Bronchial epithelial cell (primary cell): ENCODE measurements around the gene UBAP2. TPM values are rescaled to one million over a fixed set of nuclear protein-coding genes. Genes with fewer than 3 reads are reported as not detected.
A peak's percentile ranks its signal among the peaks of the same experiment; 100 is the strongest.
"Not testable (repeated sequence)": the region's sequence is repeated elsewhere in the genome, so short reads cannot be mapped to it uniquely, and the experiment has no call there.

Experiments used
- DNase-seq: peaks from one replicate; pipeline ENCODE4 v3.0.0-alpha.2; 2010; ENCODE audit warnings: low read depth
- FAIRE-seq: peaks from 2 replicates; lab custom pipeline; 2011; peaks lifted over from hg19 to GRCh38; lab: Jason Lieb, UNC
- H3K27me3 ChIP-seq: 2 replicates; pipeline ENCODE4 v1.5.1; 2011; ENCODE audit warnings: low read length; ENCODE audit not compliant: control insufficient read depth, insufficient read depth
- H3K36me3 ChIP-seq: 2 replicates; pipeline ENCODE4 v1.5.1; 2011; ENCODE audit warnings: low read length; ENCODE audit not compliant: control insufficient read depth, insufficient read depth
- H3K4me3 ChIP-seq: 2 replicates; pipeline ENCODE4 v1.5.1; 2011; ENCODE audit warnings: mild to moderate bottlenecking, low read depth, low read length, control low read depth
- total RNA-seq: library from RNA; depleted of rRNA; stranded (reverse); fragments of >200 nt; gene quantifications from 2 replicates; pipeline ENCODE4 v1.2.1, GENCODE V29; 2014
- TF ChIP-seq, protein P1 (sequence below): IDR thresholded peaks from 2 replicates; pipeline ENCODE4 v1.5.1; 2011; ENCODE audit warnings: mild to moderate bottlenecking, moderate library complexity, low read length, control low read depth, inconsistent platforms; ENCODE audit not compliant: insufficient read depth, severe bottlenecking

The UBAP2 gene
- total RNA-seq, 1 donor from 2014 or later = 14.7 TPM

DNA sequence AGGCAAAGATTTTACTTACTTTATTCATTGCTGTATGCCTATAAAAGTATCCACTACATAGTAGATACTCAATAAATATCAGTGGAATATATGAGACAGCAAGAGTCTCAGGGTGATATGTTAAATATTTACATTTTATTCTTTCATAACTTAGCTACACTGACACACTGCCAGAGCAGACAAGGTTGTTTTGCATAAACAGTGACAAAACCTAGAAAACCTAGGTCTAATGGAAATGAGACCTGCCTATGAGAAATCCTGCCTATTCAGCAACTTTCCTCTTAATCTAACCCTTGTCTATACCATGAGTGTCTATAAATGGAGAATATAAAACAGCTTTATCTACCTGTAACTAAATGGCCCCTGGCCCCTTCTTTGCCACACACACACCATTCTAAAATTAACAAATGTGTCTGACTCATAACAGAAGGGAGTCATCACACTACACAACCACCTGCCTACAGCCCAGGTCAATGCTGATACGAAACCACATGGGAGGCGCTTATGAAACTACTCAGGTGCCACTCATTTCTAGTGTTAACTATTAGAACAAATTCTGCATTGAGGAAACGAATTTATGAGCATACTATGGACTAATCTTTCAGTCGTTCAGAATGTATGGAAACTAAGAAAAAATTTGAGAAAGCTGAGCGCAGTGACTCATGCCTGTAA lies 60.3 kb downstream of the UBAP2 start:
- Histone ChIP-seq H3K27me3 (no peaks in the 10 kb centered on the region), H3K4me3 (no peak overlapping the region), H3K36me3 (peaks cover 5% of the 10 kb centered on the region)
- TF ChIP-seq, protein P1, sequence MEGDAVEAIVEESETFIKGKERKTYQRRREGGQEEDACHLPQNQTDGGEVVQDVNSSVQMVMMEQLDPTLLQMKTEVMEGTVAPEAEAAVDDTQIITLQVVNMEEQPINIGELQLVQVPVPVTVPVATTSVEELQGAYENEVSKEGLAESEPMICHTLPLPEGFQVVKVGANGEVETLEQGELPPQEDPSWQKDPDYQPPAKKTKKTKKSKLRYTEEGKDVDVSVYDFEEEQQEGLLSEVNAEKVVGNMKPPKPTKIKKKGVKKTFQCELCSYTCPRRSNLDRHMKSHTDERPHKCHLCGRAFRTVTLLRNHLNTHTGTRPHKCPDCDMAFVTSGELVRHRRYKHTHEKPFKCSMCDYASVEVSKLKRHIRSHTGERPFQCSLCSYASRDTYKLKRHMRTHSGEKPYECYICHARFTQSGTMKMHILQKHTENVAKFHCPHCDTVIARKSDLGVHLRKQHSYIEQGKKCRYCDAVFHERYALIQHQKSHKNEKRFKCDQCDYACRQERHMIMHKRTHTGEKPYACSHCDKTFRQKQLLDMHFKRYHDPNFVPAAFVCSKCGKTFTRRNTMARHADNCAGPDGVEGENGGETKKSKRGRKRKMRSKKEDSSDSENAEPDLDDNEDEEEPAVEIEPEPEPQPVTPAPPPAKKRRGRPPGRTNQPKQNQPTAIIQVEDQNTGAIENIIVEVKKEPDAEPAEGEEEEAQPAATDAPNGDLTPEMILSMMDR = no peak
- DNase-seq = peak; percentile 70
- FAIRE-seq = no peak

DNA sequence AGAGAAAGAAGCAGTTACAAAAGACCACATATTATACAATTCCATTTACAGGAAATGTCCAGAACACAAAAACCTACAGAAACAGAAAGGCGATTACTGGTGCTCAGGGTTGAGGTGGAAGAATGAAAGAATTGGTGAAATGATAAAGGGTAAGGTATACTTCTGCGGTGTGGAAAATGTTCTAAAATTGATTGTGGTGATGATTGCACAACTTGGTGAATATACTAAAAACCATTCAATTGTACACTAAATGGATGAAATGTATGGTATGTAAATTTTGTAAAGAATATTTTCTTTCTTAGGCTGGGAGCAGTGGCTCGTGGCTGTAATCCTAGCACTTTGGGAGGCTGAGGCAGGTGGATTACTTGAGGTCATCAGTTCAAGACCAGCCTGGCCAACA lies 72.3 kb downstream of the UBAP2 start:
- peaks cover 12% of the 10 kb centered on the region for H3K36me3 ChIP-seq
- H3K27me3 ChIP-seq = no peaks in the 10 kb centered on the region

DNA sequence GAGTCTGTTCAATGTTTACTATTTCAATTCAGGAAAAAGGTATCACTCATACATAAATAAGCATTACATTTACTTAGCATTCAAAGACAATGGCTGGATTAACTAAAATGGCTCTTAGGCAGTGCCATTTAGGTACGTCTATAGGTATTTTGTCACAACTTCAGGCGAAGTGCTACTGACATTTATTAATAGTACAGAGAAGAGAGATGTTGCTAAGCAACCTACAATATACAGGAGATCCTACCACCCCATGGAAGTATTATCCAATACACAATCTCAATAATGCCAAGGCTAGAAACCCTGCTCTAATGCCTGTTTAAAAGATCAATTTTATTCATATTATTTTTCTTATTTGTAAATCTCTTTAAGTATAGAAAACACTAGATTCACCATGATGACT lies 76.0 kb downstream of the UBAP2 start:
- no peak for DNase-seq
- TF ChIP-seq, protein P1 = no peak
- H3K4me3 ChIP-seq = no peak overlapping the region
- no peaks in the 10 kb centered on the region for H3K27me3 ChIP-seq
- H3K36me3 ChIP-seq = peaks cover 11% of the 10 kb centered on the region
- no peak for FAIRE-seq

More for the DNA sequence above, 72.3 kb downstream of the UBAP2 start:
- H3K4me3 ChIP-seq = no peak overlapping the region
- DNase-seq (no peak), FAIRE-seq (no peak)
- TF ChIP-seq, protein P1 = no peak

DNA sequence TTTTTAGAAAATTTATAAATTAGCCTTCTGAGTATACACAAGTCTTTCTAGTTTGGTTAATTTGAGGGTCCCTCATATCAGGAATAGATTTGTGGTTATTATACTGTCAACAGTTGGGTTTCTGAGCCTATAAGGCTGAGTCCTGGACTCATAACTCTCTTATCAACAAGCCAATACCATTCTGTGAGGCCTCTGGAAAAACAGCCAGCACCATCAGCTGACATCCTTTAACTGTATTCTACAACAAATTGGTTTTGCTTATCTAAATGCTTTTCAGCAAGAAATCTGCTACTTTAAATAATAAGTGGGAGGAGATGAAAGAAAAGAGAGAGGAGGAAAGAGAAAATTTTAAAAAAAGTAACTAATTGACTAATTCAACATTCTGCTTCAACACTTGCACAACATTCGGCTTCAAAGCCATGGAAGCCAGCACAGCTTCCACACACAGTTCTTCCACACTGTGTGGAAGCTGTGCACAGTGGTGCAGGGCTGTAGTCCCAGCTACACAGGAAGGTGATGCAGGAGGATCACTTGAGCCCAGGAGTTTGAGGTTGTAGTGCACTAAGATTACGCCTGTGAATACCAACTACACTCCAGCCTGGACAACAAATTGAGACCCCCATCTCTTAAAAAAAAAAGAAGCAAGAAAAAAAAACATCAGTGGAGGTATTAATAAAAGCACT lies 84.5 kb downstream of the UBAP2 start:
- H3K27me3 ChIP-seq = no peaks in the 10 kb centered on the region
- DNase-seq (no peak), FAIRE-seq (no peak)
- peaks cover 5% of the 10 kb centered on the region for H3K36me3 ChIP-seq
- no peak overlapping the region for H3K4me3 ChIP-seq
- TF ChIP-seq, protein P1 = no peak

DNA sequence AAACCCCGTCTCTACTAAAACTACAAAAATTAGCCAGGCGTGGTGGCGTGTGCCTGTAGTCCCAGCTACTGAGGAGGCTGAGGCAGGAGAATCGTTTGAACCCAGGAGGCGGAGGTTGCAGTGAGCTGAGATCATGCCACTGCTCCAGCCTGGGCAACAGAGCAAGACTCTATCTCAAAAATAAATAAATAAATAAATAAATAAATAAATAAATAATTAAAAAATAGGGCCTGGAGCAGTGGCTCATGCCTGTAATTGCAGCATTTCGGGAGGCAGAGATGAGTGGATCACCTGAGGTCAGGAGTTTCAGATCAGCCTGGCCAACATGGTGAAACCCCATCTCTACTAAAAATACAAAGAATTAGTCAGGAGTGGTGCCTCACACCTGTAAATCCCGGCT lies 86.2 kb downstream of the UBAP2 start:
- not testable (repeated sequence) for H3K4me3 ChIP-seq, DNase-seq, FAIRE-seq, H3K27me3 ChIP-seq, H3K36me3 ChIP-seq

DNA sequence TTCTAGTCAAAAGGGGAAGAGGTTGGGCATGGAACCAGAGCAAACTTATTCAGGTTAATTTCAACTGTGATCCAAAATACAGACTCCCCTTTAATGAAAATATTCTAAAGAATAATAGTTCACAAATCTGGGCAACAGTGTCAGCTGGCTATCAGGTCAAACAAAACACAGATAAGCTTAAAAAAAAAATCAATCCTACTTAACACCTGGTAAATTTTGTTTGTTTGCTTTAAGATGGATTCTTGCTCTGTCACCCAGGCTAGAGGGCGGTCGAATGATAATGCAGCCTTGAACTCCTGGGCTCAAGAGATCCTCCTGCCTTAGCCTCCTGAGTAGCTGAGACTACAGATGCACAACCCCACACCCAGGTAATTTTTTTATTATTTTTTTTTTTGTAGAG lies 89.0 kb downstream of the UBAP2 start:
- no peaks in the 10 kb centered on the region for H3K27me3 ChIP-seq
- FAIRE-seq = no peak
- no peak for DNase-seq
- H3K4me3 ChIP-seq = no peak overlapping the region
- TF ChIP-seq, protein P1 = no peak
- H3K36me3 ChIP-seq = peaks cover 8% of the 10 kb centered on the region
